Suprapubic skin (tissue), 4 donors: ENCODE results near the gene MALRD1. TPM values are rescaled to one million over a fixed set of nuclear protein-coding genes. Genes with fewer than 3 reads are reported as not detected.

ENCODE experiments used
- DNase-seq, 2 donors: peaks; one replicate each; pipeline ENCODE4 v3.0.0-alpha.2; 2019; ENCODE audit warnings: low spot score in 2 of 2
- H3K27ac ChIP-seq: fragments of 200-600 bp; sonication (generic); one replicate; pipeline ENCODE4 v1.5.1; 2019
- H3K27me3 ChIP-seq: fragments of 200-600 bp; sonication (generic); one replicate; pipeline ENCODE4 v1.5.1; 2019
- H3K36me3 ChIP-seq: fragments of 200-600 bp; sonication (generic); one replicate; pipeline ENCODE4 v1.5.1; 2019
- H3K4me1 ChIP-seq: fragments of 200-600 bp; sonication (generic); one replicate; pipeline ENCODE4 v1.5.1; 2019
- H3K4me3 ChIP-seq: fragments of 200-600 bp; sonication (generic); one replicate; pipeline ENCODE4 v1.5.1; 2019; ENCODE audit warnings: mild to moderate bottlenecking
- H3K9me3 ChIP-seq: fragments of 200-600 bp; sonication (generic); one replicate; pipeline ENCODE4 v1.5.1; 2019
- EP300 ChIP-seq: sonication (generic); formaldehyde crosslinking; IDR thresholded peaks from one replicate; pipeline ENCODE4 v1.6.1; 2017; ENCODE audit warnings: antibody characterized with exemption
- POLR2A ChIP-seq, 2 donors: fragments of 450-650 bp; IDR thresholded peaks; one replicate each; pipeline ENCODE4 v1.6.1; 2017; ENCODE audit warnings: antibody characterized with exemption in 2 of 2, mild to moderate bottlenecking in 2 of 2, moderate library complexity in 2 of 2
- POLR2AphosphoS5 ChIP-seq, 3 donors: sonication (generic); formaldehyde crosslinking; IDR thresholded peaks; one replicate each; pipeline ENCODE4 v1.6.1; 2017; ENCODE audit warnings: antibody characterized with exemption in 3 of 3
- WGBS: methylation state at CpG from one replicate; pipeline ENCODE4 v1.1.5; 2018; 5-methylcytosine and 5-hydroxymethylcytosine counted together
- total RNA-seq, 4 donors: library from RNA; depleted of rRNA; stranded (reverse); fragments of >200 nt; gene quantifications; one replicate each; pipeline ENCODE4 v1.1.0, GENCODE V29; 2016
- TF ChIP-seq, protein P1 (sequence below), 2 donors: fragments of 200-600 bp in 1 of 2; fragments of 450-650 bp in 1 of 2; sonication (generic) in 1 of 2; IDR thresholded peaks; one replicate each; pipeline ENCODE4 v1.5.1; 2016 to 2019; ENCODE audit warnings: antibody characterized with exemption in 2 of 2, mild to moderate bottlenecking in 1 of 2, moderate library complexity in 1 of 2

MALRD1 gene
- total RNA-seq, 4 donors from 2014 or later: 0.23 to 0.80 (median 0.31) TPM; not detected in 1

DNA sequence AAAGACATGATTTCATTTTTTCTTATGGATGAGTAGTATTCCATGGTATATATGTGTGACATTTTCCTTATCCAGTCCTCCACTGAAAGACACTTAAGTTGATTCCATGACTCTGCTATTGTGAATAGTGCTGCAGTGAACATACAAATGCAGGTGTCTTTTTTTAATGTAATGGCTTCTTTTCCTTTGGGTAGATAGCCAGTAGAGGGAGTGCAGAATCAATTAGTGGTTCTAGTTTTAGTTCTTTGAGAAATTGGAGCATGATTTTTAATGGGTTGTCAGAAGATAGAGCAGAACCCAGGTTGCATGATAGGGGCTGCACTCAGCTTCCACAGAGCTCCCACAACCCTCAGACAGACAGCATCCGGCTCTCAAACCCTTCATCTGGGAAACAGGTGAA lies 614.7 kb downstream of the MALRD1 start:
- H3K9me3 ChIP-seq: no peaks in the 10 kb centered on the region
- no peaks in the 10 kb centered on the region for H3K4me1 ChIP-seq
- no peak for DNase-seq
- WGBS: 91% methylated on average over 1 of the region's 1 CpG
- H3K27me3 ChIP-seq: no peaks in the 10 kb centered on the region
- no peak for TF ChIP-seq POLR2AphosphoS5 (IDR thresholded peaks at IDR 0.05)
- no peak for TF ChIP-seq POLR2A (IDR thresholded peaks at IDR 0.05)
- TF ChIP-seq EP300: no peak
- TF ChIP-seq, protein P1, sequence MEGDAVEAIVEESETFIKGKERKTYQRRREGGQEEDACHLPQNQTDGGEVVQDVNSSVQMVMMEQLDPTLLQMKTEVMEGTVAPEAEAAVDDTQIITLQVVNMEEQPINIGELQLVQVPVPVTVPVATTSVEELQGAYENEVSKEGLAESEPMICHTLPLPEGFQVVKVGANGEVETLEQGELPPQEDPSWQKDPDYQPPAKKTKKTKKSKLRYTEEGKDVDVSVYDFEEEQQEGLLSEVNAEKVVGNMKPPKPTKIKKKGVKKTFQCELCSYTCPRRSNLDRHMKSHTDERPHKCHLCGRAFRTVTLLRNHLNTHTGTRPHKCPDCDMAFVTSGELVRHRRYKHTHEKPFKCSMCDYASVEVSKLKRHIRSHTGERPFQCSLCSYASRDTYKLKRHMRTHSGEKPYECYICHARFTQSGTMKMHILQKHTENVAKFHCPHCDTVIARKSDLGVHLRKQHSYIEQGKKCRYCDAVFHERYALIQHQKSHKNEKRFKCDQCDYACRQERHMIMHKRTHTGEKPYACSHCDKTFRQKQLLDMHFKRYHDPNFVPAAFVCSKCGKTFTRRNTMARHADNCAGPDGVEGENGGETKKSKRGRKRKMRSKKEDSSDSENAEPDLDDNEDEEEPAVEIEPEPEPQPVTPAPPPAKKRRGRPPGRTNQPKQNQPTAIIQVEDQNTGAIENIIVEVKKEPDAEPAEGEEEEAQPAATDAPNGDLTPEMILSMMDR (IDR thresholded peaks at IDR 0.05): no peak
- H3K4me3 ChIP-seq: no peak overlapping the region
- H3K27ac ChIP-seq: no peak overlapping the region
- H3K36me3 ChIP-seq: no peaks in the 10 kb centered on the region

DNA sequence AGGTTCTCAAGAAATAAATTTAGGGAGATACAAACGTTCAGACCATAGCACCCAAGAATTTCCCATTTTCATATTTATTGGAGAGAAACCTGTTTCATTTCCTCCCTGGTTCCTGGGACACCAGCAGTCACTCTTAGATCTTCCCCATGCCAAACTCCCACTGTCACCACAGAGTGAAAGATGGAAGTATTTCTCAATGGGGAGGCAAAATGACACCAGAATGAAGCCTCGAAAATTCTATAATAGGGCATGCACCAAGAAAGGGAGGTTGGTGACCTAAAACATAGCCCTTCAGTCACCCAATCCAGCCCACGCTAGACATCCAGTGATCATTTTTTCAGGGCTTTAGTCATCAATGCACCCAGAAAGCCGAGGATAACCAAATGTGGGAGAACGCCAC lies 619.5 kb downstream of the MALRD1 start:
- TF ChIP-seq POLR2A (IDR thresholded peaks at IDR 0.05): no peak
- no peak for TF ChIP-seq POLR2AphosphoS5 (IDR thresholded peaks at IDR 0.05)
- TF ChIP-seq EP300: no peak
- TF ChIP-seq, protein P1 (IDR thresholded peaks at IDR 0.05): no peak
- no peaks in the 10 kb centered on the region for H3K9me3 ChIP-seq
- no peak overlapping the region for H3K4me3 ChIP-seq
- 91% methylated on average over 5 of the region's 5 CpGs for WGBS
- H3K36me3 ChIP-seq: no peaks in the 10 kb centered on the region
- no peaks in the 10 kb centered on the region for H3K27me3 ChIP-seq
- DNase-seq: no peak
- no peak overlapping the region for H3K27ac ChIP-seq
- no peaks in the 10 kb centered on the region for H3K4me1 ChIP-seq

DNA sequence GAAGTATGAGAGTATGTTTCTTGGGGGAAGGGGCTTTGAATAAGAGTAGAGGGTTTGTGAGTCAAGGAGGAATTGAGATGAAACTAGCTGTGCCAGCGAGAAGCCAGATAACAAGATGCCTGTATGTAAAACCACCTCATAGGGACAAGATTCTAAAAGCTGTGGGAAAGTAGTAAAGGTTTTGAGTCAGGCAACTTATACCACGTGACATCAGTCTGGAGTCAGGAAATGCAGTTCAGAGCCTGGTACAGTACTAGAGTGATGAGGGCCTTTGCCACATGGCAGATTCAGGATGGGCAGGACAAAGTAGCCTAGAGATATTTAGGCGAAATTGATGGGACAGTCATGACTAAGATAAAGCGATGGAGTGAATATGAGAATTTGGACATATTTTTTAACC lies 627.5 kb downstream of the MALRD1 start:
- WGBS: 91% methylated on average over 4 of the region's 4 CpGs
- no peak overlapping the region for H3K4me3 ChIP-seq

DNA sequence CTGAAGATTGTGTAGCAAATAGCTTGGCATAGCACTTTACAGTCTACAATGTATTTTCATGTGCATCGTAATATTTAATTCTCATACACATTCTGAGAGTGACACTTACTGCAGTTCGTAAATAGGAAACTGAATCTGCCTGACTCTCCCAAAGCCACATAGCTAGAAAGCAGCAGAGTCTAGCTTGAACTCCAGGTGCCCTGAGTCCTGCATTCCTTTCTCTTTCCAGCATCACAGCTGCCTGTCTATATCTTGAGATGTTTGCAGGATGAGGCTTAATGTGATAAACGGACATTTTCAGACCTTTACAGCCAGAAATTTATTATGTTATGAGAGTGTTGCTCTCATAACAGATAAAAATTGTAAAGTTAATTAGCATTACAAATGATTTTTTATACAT lies 634.8 kb downstream of the MALRD1 start:
- Histone ChIP-seq H3K4me1 (no peaks in the 10 kb centered on the region), H3K27me3 (no peaks in the 10 kb centered on the region), H3K4me3 (no peak overlapping the region), H3K27ac (no peak overlapping the region), H3K9me3 (no peaks in the 10 kb centered on the region), H3K36me3 (no peaks in the 10 kb centered on the region)
- WGBS: 84% methylated on average over 3 of the region's 3 CpGs
- no peak for TF ChIP-seq POLR2A (IDR thresholded peaks at IDR 0.05)
- TF ChIP-seq, protein P1 (IDR thresholded peaks at IDR 0.05): no peak
- no peak for TF ChIP-seq EP300
- DNase-seq: no peak

More for the DNA sequence above, 627.5 kb downstream of the MALRD1 start:
- no peaks in the 10 kb centered on the region for H3K36me3 ChIP-seq
- DNase-seq: no peak
- H3K4me1 ChIP-seq: no peaks in the 10 kb centered on the region
- TF ChIP-seq, protein P1 (IDR thresholded peaks at IDR 0.05): no peak
- TF ChIP-seq EP300 (no peak), POLR2A (IDR thresholded peaks at IDR 0.05) (no peak), POLR2AphosphoS5 (IDR thresholded peaks at IDR 0.05) (no peak)
- no peaks in the 10 kb centered on the region for H3K9me3 ChIP-seq
- H3K27ac ChIP-seq: no peak overlapping the region
- no peaks in the 10 kb centered on the region for H3K27me3 ChIP-seq

DNA sequence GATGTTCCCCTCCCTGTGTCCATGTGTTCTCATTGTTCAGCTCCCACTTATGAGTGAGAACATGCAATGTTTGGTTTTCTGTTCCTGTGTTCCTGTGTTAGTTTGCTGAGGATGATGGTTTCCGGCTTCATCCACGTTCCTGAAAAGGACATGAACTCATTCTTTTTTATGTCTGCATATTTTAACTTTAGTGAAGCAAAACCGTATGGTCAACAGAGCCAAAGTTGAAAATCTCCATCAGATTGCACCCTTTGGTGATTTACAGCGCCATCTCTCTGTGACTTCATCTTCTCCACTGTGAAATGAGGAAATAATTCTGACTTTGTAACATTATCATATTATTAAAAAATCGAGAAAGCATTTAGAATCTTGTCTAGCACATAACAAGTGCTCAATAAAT lies 635.4 kb downstream of the MALRD1 start:
- Histone ChIP-seq H3K4me3 (no peak overlapping the region), H3K4me1 (no peaks in the 10 kb centered on the region), H3K9me3 (no peaks in the 10 kb centered on the region), H3K27me3 (no peaks in the 10 kb centered on the region), H3K36me3 (no peaks in the 10 kb centered on the region), H3K27ac (no peak overlapping the region)
- WGBS: 56% methylated on average over 5 of the region's 5 CpGs
- no peak for TF ChIP-seq EP300
- TF ChIP-seq, protein P1 (IDR thresholded peaks at IDR 0.05): no peak
- TF ChIP-seq POLR2A (IDR thresholded peaks at IDR 0.05): no peak
- no peak for TF ChIP-seq POLR2AphosphoS5 (IDR thresholded peaks at IDR 0.05)
- no peak for DNase-seq
